Measurements from ENCODE around the gene GNG14. TPM values are rescaled to one million over a fixed set of nuclear protein-coding genes. Genes with fewer than 3 reads are reported as not detected.
A peak's percentile ranks its signal among the peaks of the same experiment; 100 is the strongest.

The GNG14 gene
- total and polyA plus RNA-seq, 10 of the 15 experiments (the other 5 are each of a cell fraction or from before 2014, with no cell fraction given), result not detected

DNA sequence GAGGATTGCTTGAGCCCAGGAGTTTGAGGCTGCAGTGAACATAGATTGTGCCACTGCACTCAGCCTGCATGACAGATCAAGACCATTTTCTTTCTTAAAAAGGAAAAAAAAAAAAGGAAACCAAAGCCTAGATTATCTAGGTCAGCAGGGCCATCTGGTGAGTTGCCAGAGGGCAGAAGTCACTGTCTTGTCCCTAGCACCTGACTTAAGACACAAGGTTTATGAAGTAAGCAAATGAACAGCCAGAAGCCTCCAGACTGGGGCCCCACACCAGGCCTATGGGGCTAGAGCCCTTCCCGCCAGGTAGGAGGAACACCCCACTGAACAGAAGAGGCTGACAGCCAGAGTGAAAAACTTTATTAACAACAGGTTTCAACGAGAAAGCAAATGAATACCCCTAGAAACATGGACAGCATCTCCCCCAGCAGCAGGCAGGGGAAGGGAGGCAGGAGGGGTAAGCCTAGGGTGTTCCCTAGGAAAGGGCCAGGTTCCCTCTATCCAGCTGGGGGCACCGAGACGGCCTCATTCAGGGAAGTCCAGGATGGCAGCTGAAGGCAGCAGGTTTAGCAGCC lies 20.0 kb upstream of the GNG14 start:
- intact Hi-C loops (cut with micrococcal nuclease; ENCODE audit: unreplicated experiment), result no loop called here
- BruUV-seq (replicated peaks), result no TSS peak
- H3K79me2 ChIP-seq (ENCODE audit: control insufficient read depth, insufficient read depth, low read length), result peaks cover 52% of the 10 kb centered on the region

More for the DNA sequence above, 20.0 kb upstream of the GNG14 start:
- ChIA-PET POLR2A (interaction anchor here (1.8 kb wide), 1 partner anchor 55 kb away, joined by 4 read pairs; no protein-coding TSS in a partner anchor), CTCF (interaction anchor here (2.0 to 2.3 kb wide), 2 partner anchors 57 to 104 kb away, joined by 5 to 11 read pairs; partner anchors contain the start of genes ZNF490 and ZNF791), RAD21 (ENCODE audit: unreplicated experiment) (no interaction called here), SMC1A (ENCODE audit: uncharacterized antibody, unreplicated experiment) (no interaction called here)
- Histone ChIP-seq H3K4me2 (ENCODE audit: control insufficient read depth, insufficient read depth) (peak overlapping the region; percentile 60; the same call in 1 of the 2 replicates), H3K9me3 (replicated peaks; ENCODE audit: control insufficient read depth, insufficient read depth, low read length) (no peaks in the 10 kb centered on the region), H3K36me3 (ENCODE audit: control insufficient read depth in 2 of 2, insufficient read depth in 2 of 2, low read length in 1 of 2) (peaks cover 17 to 18% of the 10 kb centered on the region in 2 experiments), H3K4me1 (ENCODE audit: control insufficient read depth, insufficient read depth, low read length) (peaks cover 30% of the 10 kb centered on the region), H4K20me1 (ENCODE audit: control insufficient read depth, insufficient read depth) (no peaks in the 10 kb centered on the region), H3K4me3 (peak overlapping the region; percentile 92; the same call in 1 of the 2 replicates), H2AFZ (ENCODE audit: control insufficient read depth, low read depth, low read length) (no peak overlapping the region), H3K9ac (ENCODE audit: control insufficient read depth, insufficient read depth, low read length) (no peak overlapping the region), H3K27me3 (replicated peaks in 1 of 2; ENCODE audit: control insufficient read depth in 2 of 2, insufficient read depth in 2 of 2, low read length in 1 of 2) (no peaks in the 10 kb centered on the region), H3K27ac (ENCODE audit: control insufficient read depth, insufficient read depth) (no peak overlapping the region)
- ATAC-seq (no peak), DNase-seq (ENCODE audit: low read depth, low spot score) (no peak), FAIRE-seq (no peak)
- TF ChIP-seq, protein P1, sequence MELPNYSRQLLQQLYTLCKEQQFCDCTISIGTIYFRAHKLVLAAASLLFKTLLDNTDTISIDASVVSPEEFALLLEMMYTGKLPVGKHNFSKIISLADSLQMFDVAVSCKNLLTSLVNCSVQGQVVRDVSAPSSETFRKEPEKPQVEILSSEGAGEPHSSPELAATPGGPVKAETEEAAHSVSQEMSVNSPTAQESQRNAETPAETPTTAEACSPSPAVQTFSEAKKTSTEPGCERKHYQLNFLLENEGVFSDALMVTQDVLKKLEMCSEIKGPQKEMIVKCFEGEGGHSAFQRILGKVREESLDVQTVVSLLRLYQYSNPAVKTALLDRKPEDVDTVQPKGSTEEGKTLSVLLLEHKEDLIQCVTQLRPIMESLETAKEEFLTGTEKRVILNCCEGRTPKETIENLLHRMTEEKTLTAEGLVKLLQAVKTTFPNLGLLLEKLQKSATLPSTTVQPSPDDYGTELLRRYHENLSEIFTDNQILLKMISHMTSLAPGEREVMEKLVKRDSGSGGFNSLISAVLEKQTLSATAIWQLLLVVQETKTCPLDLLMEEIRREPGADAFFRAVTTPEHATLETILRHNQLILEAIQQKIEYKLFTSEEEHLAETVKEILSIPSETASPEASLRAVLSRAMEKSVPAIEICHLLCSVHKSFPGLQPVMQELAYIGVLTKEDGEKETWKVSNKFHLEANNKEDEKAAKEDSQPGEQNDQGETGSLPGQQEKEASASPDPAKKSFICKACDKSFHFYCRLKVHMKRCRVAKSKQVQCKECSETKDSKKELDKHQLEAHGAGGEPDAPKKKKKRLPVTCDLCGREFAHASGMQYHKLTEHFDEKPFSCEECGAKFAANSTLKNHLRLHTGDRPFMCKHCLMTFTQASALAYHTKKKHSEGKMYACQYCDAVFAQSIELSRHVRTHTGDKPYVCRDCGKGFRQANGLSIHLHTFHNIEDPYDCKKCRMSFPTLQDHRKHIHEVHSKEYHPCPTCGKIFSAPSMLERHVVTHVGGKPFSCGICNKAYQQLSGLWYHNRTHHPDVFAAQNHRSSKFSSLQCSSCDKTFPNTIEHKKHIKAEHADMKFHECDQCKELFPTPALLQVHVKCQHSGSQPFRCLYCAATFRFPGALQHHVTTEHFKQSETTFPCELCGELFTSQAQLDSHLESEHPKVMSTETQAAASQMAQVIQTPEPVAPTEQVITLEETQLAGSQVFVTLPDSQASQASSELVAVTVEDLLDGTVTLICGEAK (IDR thresholded peaks at IDR 0.05; ENCODE audit: borderline replicate concordance), result peak; percentile 74
- no peak for TF ChIP-seq CBFB (IDR thresholded peaks at IDR 0.05; ENCODE audit: low read depth)
- in situ Hi-C loops (cut with MboI), result no loop called here
- WGBS (ENCODE audit: insufficient coverage, insufficient replicate concordance, low lambda C conversion rate, missing lambda C conversion rate), result 82% methylated on average over 4 of the region's 4 CpGs
